HG03103 (cell line): ENCODE results near the gene BST1.

ENCODE experiments used
- ATAC-seq: cut with Tn5 transposase; IDR thresholded peaks from one replicate; pipeline ENCODE4 v1.9.1; 2021; ENCODE audit warnings: low read depth; ENCODE audit not compliant: unreplicated experiment

Gene BST1

GRCh38 chr4:15702941-15703403 lies at the start of gene BST1:
Gene BST1, plus strand, starts transcription at chr4:15703065. Its CDS starts 80 bp downstream, at chr4:15703145.
- ATAC-seq, result peak; percentile 58

- ATAC-seq, result no peak
These were observed 49.4 kb upstream of the BST1 start for GRCh38 chr4:15653420-15653819.

GRCh38 chr4:15653864-15654592 lies 48.8 kb upstream of the BST1 start:
- peak; percentile 26 for ATAC-seq

GRCh38 chr4:15654593-15655222 lies 48.2 kb upstream of the BST1 start:
- ATAC-seq, result peak; percentile 42

GRCh38 chr4:15655223-15656037 lies 47.4 kb upstream of the BST1 start, which contains the start of gene FBXL5:
Gene FBXL5, minus strand, starts transcription at chr4:15655357. Its CDS starts 70 bp downstream, at chr4:15655287.
- ATAC-seq, result peak; percentile 58

- no peak for ATAC-seq
These were observed 46.8 kb upstream of the BST1 start for GRCh38 chr4:15656038-15656470.

- ATAC-seq, result no peak
These were observed 45.5 kb upstream of the BST1 start for GRCh38 chr4:15657366-15657765.

GRCh38 chr4:15658136-15658770 lies 44.6 kb upstream of the BST1 start:
- no peak for ATAC-seq

GRCh38 chr4:15658781-15659180 lies 44.1 kb upstream of the BST1 start:
- ATAC-seq, result no peak

GRCh38 chr4:15659768-15660570 lies 42.9 kb upstream of the BST1 start:
- ATAC-seq, result no peak

- ATAC-seq, result no peak
These were observed 37.0 kb upstream of the BST1 start for GRCh38 chr4:15665753-15666365.

- no peak for ATAC-seq
These were observed 35.9 kb upstream of the BST1 start for GRCh38 chr4:15667006-15667405.

- ATAC-seq, result no peak
These were observed 34.1 kb upstream of the BST1 start for GRCh38 chr4:15668566-15669435.

- ATAC-seq, result no peak
These were observed 32.3 kb upstream of the BST1 start for GRCh38 chr4:15670576-15670975.

GRCh38 chr4:15672101-15672500 lies 30.8 kb upstream of the BST1 start:
- ATAC-seq, result no peak

GRCh38 chr4:15673337-15673736 lies 29.5 kb upstream of the BST1 start:
- no peak for ATAC-seq

GRCh38 chr4:15674046-15674445 lies 28.8 kb upstream of the BST1 start:
- ATAC-seq, result no peak

- ATAC-seq, result no peak
These were observed 27.9 kb upstream of the BST1 start for GRCh38 chr4:15674926-15675325.
